Astrocyte (in vitro differentiated cells and primary cell): ENCODE measurements around the gene PBXIP1. TPM values are rescaled to one million over a fixed set of nuclear protein-coding genes. Genes with fewer than 3 reads are reported as not detected.

Experiments
- DNase-seq: peaks from one replicate; pipeline ENCODE4 v3.0.0-alpha.2; 2010; ENCODE audit warnings: low read depth
- FAIRE-seq: peaks from 2 replicates; lab custom pipeline; 2011; peaks lifted over from hg19 to GRCh38; lab: Jason Lieb, UNC
- H2AFZ ChIP-seq: 2 replicates; pipeline ENCODE4 v1.6.0; 2012; ENCODE audit warnings: low read depth, low read length, inconsistent platforms
- H3K27ac ChIP-seq: 2 replicates; pipeline ENCODE4 v1.5.1; 2011; ENCODE audit warnings: low read depth, low read length, inconsistent platforms
- H3K27me3 ChIP-seq: 2 replicates; pipeline ENCODE4 v1.6.0; 2011; ENCODE audit warnings: low read length, inconsistent platforms; ENCODE audit not compliant: insufficient read depth
- H3K36me3 ChIP-seq: 2 replicates; pipeline ENCODE4 v1.5.1; 2011; ENCODE audit warnings: low read length, inconsistent platforms; ENCODE audit not compliant: insufficient read depth
- H3K4me1 ChIP-seq: 2 replicates; pipeline ENCODE4 v1.5.1; 2011; ENCODE audit warnings: low read length, inconsistent platforms; ENCODE audit not compliant: insufficient read depth
- H3K4me2 ChIP-seq: 2 replicates; pipeline ENCODE4 v1.6.0; 2012; ENCODE audit warnings: low read length, inconsistent platforms
- H3K4me3 ChIP-seq: 2 replicates; pipeline ENCODE4 v1.5.1; 2011; ENCODE audit warnings: low read depth, mild to moderate bottlenecking, low read length, inconsistent platforms; ENCODE audit not compliant: insufficient read depth
- H3K79me2 ChIP-seq: 2 replicates; pipeline ENCODE4 v1.6.0; 2012; ENCODE audit warnings: mild to moderate bottlenecking, low read length, inconsistent platforms; ENCODE audit not compliant: insufficient read depth
- H3K9ac ChIP-seq: 2 replicates; pipeline ENCODE4 v1.6.0; 2012; ENCODE audit warnings: mild to moderate bottlenecking, low read length, inconsistent platforms
- H3K9me3 ChIP-seq: 2 replicates; pipeline ENCODE4 v1.5.1; 2012; ENCODE audit warnings: low read depth, mild to moderate bottlenecking, low read length, inconsistent platforms; ENCODE audit not compliant: insufficient read depth
- H4K20me1 ChIP-seq: 2 replicates; pipeline ENCODE4 v1.6.0; 2012; ENCODE audit warnings: low read length, inconsistent platforms; ENCODE audit not compliant: insufficient read depth
- H3K27ac Mint-ChIP-seq: one replicate; pipeline ENCODE4 v1.8.0; 2021; ENCODE audit warnings: mild to moderate bottlenecking, mixed read lengths; ENCODE audit not compliant: unreplicated experiment
- H3K27me3 Mint-ChIP-seq: one replicate; pipeline ENCODE4 v1.8.0; 2021; ENCODE audit warnings: low read depth, mixed read lengths; ENCODE audit not compliant: unreplicated experiment
- H3K36me3 Mint-ChIP-seq: one replicate; pipeline ENCODE4 v1.8.0; 2021; ENCODE audit warnings: low read depth, mixed read lengths; ENCODE audit not compliant: unreplicated experiment
- H3K4me1 Mint-ChIP-seq: one replicate; pipeline ENCODE4 v1.8.0; 2021; ENCODE audit warnings: low read depth, mixed read lengths; ENCODE audit not compliant: unreplicated experiment
- H3K4me3 Mint-ChIP-seq: one replicate; pipeline ENCODE4 v1.8.0; 2021; ENCODE audit warnings: mild to moderate bottlenecking, moderate library complexity, mixed read lengths; ENCODE audit not compliant: unreplicated experiment
- H3K9me3 Mint-ChIP-seq: one replicate; pipeline ENCODE4 v1.8.0; 2021; ENCODE audit warnings: mild to moderate bottlenecking, mixed read lengths; ENCODE audit not compliant: unreplicated experiment
- EZH2 ChIP-seq: IDR thresholded peaks from 2 replicates; pipeline ENCODE4 v1.6.1; 2012; ENCODE audit warnings: mild to moderate bottlenecking, low read length, inconsistent platforms; ENCODE audit not compliant: insufficient read depth
- total RNA-seq: library from RNA; stranded (reverse); gene quantifications from 2 replicates; pipeline ENCODE4 v1.2.1, GENCODE V29; 2021
- TF ChIP-seq, protein P1 (sequence below): IDR thresholded peaks from 2 replicates; pipeline ENCODE4 v1.5.1; 2011; ENCODE audit warnings: low read depth, mild to moderate bottlenecking, inconsistent platforms, low read length, moderate library complexity; ENCODE audit not compliant: insufficient read depth

The PBXIP1 gene
- total RNA-seq, 1 donor from 2014 or later = 89.2 TPM

DNA sequence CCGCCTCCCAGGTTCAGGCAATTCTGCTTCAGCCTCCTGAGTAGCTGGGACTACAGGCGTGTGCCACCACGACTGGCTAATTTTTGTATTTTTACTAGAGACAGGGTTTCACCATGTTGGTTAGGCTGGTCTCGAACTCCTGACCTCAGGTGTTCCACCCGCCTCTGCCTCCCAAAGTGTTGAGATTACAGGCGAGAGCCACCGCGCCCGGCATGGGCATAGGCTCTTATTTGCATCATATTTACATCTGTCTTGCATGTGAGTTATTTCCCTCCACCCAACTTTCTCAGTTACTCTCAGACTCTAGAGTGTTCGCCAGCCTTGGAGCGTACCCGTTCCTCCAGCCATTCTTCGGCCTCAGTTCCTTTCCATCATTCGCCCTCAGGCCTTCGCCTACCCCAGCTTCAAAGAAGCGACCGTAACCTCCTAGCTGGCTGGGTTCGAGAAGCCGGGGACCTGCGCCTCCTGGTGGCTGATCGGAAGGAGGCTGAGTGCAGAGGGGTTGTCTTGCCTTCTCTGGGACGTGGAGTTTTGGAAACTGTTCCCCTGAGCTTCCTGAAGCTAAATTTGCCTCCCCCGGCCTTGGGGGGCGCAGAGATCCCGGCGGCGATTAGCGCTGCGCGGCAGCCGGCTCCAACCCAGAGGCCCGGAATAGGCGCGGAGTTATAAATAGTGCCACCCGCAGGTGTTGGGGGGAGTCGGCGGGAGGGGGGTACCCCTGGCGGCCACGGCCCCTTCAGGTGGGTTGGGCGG lies 43.1 kb upstream of the PBXIP1 start:
- peaks cover 13% of the 10 kb centered on the region for H3K4me1 ChIP-seq
- H3K4me3 Mint-ChIP-seq = peak overlapping the region; percentile 71
- H3K36me3 Mint-ChIP-seq = no peaks in the 10 kb centered on the region
- peak overlapping the region; percentile 21 for H3K4me3 ChIP-seq
- H3K4me2 ChIP-seq = peak overlapping the region; percentile 92
- H3K9me3 Mint-ChIP-seq = no peaks in the 10 kb centered on the region
- H3K4me1 Mint-ChIP-seq = peaks cover 16% of the 10 kb centered on the region
- peaks cover 11% of the 10 kb centered on the region for H3K79me2 ChIP-seq
- H3K27me3 ChIP-seq = no peaks in the 10 kb centered on the region
- H3K27me3 Mint-ChIP-seq = no peaks in the 10 kb centered on the region
- peak overlapping the region; percentile 36 for H3K9ac ChIP-seq
- FAIRE-seq = no peak
- TF ChIP-seq, protein P1, sequence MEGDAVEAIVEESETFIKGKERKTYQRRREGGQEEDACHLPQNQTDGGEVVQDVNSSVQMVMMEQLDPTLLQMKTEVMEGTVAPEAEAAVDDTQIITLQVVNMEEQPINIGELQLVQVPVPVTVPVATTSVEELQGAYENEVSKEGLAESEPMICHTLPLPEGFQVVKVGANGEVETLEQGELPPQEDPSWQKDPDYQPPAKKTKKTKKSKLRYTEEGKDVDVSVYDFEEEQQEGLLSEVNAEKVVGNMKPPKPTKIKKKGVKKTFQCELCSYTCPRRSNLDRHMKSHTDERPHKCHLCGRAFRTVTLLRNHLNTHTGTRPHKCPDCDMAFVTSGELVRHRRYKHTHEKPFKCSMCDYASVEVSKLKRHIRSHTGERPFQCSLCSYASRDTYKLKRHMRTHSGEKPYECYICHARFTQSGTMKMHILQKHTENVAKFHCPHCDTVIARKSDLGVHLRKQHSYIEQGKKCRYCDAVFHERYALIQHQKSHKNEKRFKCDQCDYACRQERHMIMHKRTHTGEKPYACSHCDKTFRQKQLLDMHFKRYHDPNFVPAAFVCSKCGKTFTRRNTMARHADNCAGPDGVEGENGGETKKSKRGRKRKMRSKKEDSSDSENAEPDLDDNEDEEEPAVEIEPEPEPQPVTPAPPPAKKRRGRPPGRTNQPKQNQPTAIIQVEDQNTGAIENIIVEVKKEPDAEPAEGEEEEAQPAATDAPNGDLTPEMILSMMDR = peak; percentile 85
- no peak for TF ChIP-seq EZH2
- no peaks in the 10 kb centered on the region for H4K20me1 ChIP-seq
- no peak overlapping the region for H2AFZ ChIP-seq
- no peak overlapping the region for H3K27ac ChIP-seq
- H3K27ac Mint-ChIP-seq = peak overlapping the region; percentile 79
- no peaks in the 10 kb centered on the region for H3K36me3 ChIP-seq
- no peaks in the 10 kb centered on the region for H3K9me3 ChIP-seq
- no peak for DNase-seq

DNA sequence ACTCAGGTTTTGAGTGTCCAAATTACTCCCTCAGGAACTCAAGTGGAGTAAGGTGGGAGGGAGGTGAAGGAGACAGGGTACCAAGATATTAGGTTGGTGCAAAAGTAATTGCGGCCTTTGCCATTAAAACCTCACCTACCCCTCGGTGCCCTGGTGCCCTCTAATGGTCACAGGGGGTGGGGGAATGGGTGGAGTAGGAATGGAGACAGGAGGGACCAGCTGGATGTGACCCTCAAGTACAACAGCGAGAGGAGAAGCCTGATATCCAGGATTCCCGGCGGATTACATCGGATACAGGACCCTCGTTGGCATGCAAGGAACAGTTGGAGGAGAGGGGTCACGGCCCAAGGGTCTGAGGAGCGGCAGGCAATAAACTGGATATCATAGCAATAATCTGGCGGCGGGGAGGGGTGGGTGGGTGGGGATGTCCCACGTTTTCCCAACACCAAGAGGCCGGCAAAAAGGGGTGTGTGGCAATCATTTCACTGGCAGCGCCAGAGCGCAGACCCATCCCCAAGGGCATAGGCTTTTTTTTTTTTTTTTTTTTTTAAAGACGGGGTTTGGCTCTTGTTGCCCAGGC lies 42.4 kb upstream of the PBXIP1 start:
- no peak overlapping the region for H3K27ac ChIP-seq
- H3K9me3 Mint-ChIP-seq = no peaks in the 10 kb centered on the region
- no peak overlapping the region for H3K4me2 ChIP-seq
- no peak overlapping the region for H2AFZ ChIP-seq
- H4K20me1 ChIP-seq = no peaks in the 10 kb centered on the region
- no peaks in the 10 kb centered on the region for H3K27me3 Mint-ChIP-seq
- peak overlapping the region; percentile 1 for H3K4me3 Mint-ChIP-seq
- TF ChIP-seq EZH2 = no peak
- TF ChIP-seq, protein P1 = no peak
- peaks cover 6% of the 10 kb centered on the region for H3K79me2 ChIP-seq
- DNase-seq (no peak), FAIRE-seq (no peak)
- peaks cover 20% of the 10 kb centered on the region for H3K4me1 ChIP-seq
- peak overlapping the region; percentile 79 for H3K27ac Mint-ChIP-seq
- H3K27me3 ChIP-seq = no peaks in the 10 kb centered on the region
- H3K4me3 ChIP-seq = no peak overlapping the region
- no peaks in the 10 kb centered on the region for H3K36me3 Mint-ChIP-seq
- H3K9me3 ChIP-seq = no peaks in the 10 kb centered on the region
- H3K9ac ChIP-seq = no peak overlapping the region
- peaks cover 23% of the 10 kb centered on the region for H3K4me1 Mint-ChIP-seq
- no peaks in the 10 kb centered on the region for H3K36me3 ChIP-seq
